ENCODE data around the gene FIBCD1. TPM values are rescaled to one million over a fixed set of nuclear protein-coding genes. Genes with fewer than 3 reads are reported as not detected.

Gene FIBCD1
- polyA plus RNA-seq, 1 donor (not counting 4 experiments of a cell fraction or from before 2014, with no cell fraction given), result 0.79 TPM

DNA sequence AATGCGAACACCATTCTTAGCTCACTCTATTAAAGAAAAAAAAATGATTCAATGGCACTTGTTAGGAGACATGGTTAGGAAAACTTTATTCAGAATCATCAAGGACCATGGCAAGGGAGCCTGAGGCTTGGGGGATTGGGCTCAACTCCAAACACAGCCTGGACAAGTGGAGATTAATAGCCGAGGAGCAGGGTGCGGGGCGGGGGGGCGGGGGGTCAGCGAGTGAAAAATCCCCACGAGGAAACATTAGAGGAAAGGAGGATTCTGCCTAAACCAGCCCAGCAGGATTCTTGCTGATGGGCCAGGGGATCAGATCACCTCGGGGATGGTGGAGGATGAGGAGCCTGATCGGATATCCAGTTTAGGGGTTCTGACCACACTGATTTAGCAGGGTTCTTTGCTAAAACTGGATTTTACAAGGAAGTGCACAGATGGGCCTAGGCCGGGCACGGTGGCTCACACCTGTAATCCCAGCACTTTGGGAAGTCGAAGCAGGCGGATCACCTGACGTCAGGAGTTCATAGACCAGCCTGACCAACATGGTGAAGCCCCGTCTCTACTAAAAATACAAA, 24.4 kb upstream of the FIBCD1 start:
- Histone ChIP-seq H3K9ac (ENCODE audit: control insufficient read depth, extremely low read depth, insufficient read depth, low read length) (no peak overlapping the region), H3K4me1 (ENCODE audit: control insufficient read depth, extremely low read depth, insufficient read depth, low read length) (peaks cover 19% of the 10 kb centered on the region)
- no peak for TF ChIP-seq EZH2 (IDR thresholded peaks at IDR 0.05; ENCODE audit: low read length)
- TF ChIP-seq CTCF (optimal IDR thresholded peaks at IDR 0.05 in 1 of 3, IDR thresholded peaks at IDR 0.05 in 1 of 3, conservative IDR thresholded peaks at IDR 0.05 in 1 of 3; ENCODE audit: extremely low read depth in 1 of 3, insufficient read depth in 2 of 3, low read length in 3 of 3), result no peak

DNA sequence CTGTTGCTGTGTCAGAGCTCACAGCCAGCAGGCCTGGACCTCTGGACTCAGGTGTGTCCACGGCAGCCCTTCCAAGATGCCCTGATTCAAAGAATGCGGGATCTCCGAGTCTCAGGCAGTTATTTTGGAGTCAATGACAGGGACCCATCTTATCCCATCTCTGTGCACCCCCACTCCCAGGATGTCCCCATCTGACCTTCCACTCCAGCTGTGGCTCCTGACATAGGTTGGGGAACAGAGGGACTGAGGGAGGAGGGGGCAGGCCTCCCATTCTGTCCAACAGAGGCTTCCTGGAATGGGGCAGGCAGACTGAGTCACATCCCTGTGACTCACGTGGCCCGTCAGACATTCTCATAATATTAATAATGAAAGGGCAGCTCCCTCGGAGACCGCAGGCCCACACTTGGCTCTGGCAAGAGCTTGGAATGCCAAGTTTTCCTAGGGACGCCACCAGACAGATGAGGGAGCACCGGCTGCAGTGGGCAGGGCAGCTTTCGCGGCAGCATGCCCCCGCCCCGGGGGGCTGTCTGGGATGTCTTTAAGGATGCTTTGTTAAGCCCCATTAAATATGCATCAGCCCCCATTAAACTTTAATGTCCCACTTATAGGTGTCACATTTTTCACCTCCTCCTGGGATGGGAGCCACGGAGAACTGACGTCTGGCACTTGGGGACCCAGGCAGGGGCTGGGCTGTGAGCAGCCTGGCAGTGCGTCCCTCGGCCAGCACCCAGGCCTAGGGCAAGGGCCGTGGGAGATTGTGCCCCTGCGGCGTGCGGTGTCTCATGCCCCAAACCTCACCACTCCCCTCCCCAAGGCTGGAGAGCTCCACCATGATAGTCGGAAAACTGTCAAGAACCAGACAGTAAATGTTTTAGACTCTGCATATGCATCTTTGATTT, 23.6 kb upstream of the FIBCD1 start:
- peak overlapping the region in 1 of 3 experiments; percentile 34 for H3K4me3 ChIP-seq (ENCODE audit: control insufficient read depth in 2 of 3, extremely low read depth in 1 of 3, insufficient read depth in 2 of 3, low read depth in 1 of 3, low read length in 3 of 3)
- DNase-seq (ENCODE audit: low read depth, low spot score) (peak; percentile 75), FAIRE-seq (no peak)
- no peaks in the 10 kb centered on the region for H3K9me3 ChIP-seq (ENCODE audit: control insufficient read depth, low read depth, low read length)
- peaks cover 8% of the 10 kb centered on the region for H3K27me3 ChIP-seq (ENCODE audit: control insufficient read depth, extremely low read depth, insufficient read depth, low read length)
- no peak overlapping the region for H3K9ac ChIP-seq (ENCODE audit: control insufficient read depth, extremely low read depth, insufficient read depth, low read length)
- peaks cover 2% of the 10 kb centered on the region for H4K20me1 ChIP-seq (ENCODE audit: control insufficient read depth, extremely low read depth, insufficient read depth, low read length)
- peak overlapping the region; percentile 64 for H3K4me2 ChIP-seq (ENCODE audit: control insufficient read depth, extremely low read depth, insufficient read depth, low read depth, low read length)
- no peak overlapping the region for H2AFZ ChIP-seq (ENCODE audit: control insufficient read depth, low read length)
- H3K36me3 ChIP-seq (ENCODE audit: control insufficient read depth in 2 of 2, extremely low read depth in 1 of 2, insufficient read depth in 2 of 2, low read length in 2 of 2), result no peaks in the 10 kb centered on the region
- H3K27ac ChIP-seq (ENCODE audit: control insufficient read depth, insufficient read depth, low read length), result peak overlapping the region; percentile 36
- H3K9me1 ChIP-seq (ENCODE audit: control insufficient read depth, extremely low read depth, insufficient read depth, low read length), result peaks cover 3% of the 10 kb centered on the region
- peaks cover 19% of the 10 kb centered on the region for H3K4me1 ChIP-seq (ENCODE audit: control insufficient read depth, extremely low read depth, insufficient read depth, low read length)
- dilution Hi-C loops (cut with MboI; ENCODE audit: extremely low pct_ligation_motif_present, low sequenced_read_pairs), result no loop called here
- no peak for TF ChIP-seq EZH2 (IDR thresholded peaks at IDR 0.05; ENCODE audit: low read length)
- peak in 1 of 3 experiments; percentile 3 for TF ChIP-seq CTCF (optimal IDR thresholded peaks at IDR 0.05 in 1 of 3, IDR thresholded peaks at IDR 0.05 in 1 of 3, conservative IDR thresholded peaks at IDR 0.05 in 1 of 3; ENCODE audit: extremely low read depth in 1 of 3, insufficient read depth in 2 of 3, low read length in 3 of 3)
- no peaks in the 10 kb centered on the region for H3K79me2 ChIP-seq (ENCODE audit: control insufficient read depth, insufficient read depth, low read length)

More for the DNA sequence above, 24.4 kb upstream of the FIBCD1 start:
- FAIRE-seq (no peak), DNase-seq (ENCODE audit: low read depth, low spot score) (no peak)
- Histone ChIP-seq H3K36me3 (ENCODE audit: control insufficient read depth in 2 of 2, extremely low read depth in 1 of 2, insufficient read depth in 2 of 2, low read length in 2 of 2) (no peaks in the 10 kb centered on the region), H3K4me3 (ENCODE audit: control insufficient read depth in 2 of 3, extremely low read depth in 1 of 3, insufficient read depth in 2 of 3, low read depth in 1 of 3, low read length in 3 of 3) (no peak overlapping the region), H3K9me1 (ENCODE audit: control insufficient read depth, extremely low read depth, insufficient read depth, low read length) (peaks cover 3% of the 10 kb centered on the region), H3K27me3 (ENCODE audit: control insufficient read depth, extremely low read depth, insufficient read depth, low read length) (peaks cover 8% of the 10 kb centered on the region), H3K79me2 (ENCODE audit: control insufficient read depth, insufficient read depth, low read length) (no peaks in the 10 kb centered on the region), H4K20me1 (ENCODE audit: control insufficient read depth, extremely low read depth, insufficient read depth, low read length) (peaks cover 2% of the 10 kb centered on the region), H3K9me3 (ENCODE audit: control insufficient read depth, low read depth, low read length) (no peaks in the 10 kb centered on the region), H3K27ac (ENCODE audit: control insufficient read depth, insufficient read depth, low read length) (no peak overlapping the region), H3K4me2 (ENCODE audit: control insufficient read depth, extremely low read depth, insufficient read depth, low read depth, low read length) (no peak overlapping the region), H2AFZ (ENCODE audit: control insufficient read depth, low read length) (no peak overlapping the region)
- dilution Hi-C loops (cut with MboI; ENCODE audit: extremely low pct_ligation_motif_present, low sequenced_read_pairs), result no loop called here

All from keratinocyte (primary cell).